H54 (cell line): ENCODE measurements around the gene TUB.

Experiments
- DNase-seq: peaks from one replicate; pipeline ENCODE4 v3.0.0; 2011; ENCODE audit warnings: low spot score, mixed read lengths; ENCODE audit not compliant: insufficient read length
- FAIRE-seq: peaks from 3 replicates; lab custom pipeline; 2011; peaks lifted over from hg19 to GRCh38; lab: Jason Lieb, UNC
- POLR2A ChIP-seq: IDR thresholded peaks from 2 replicates; pipeline ENCODE4 v1.6.1; 2011; ENCODE audit warnings: low read depth, mild to moderate bottlenecking, low read length

The TUB gene

DNA sequence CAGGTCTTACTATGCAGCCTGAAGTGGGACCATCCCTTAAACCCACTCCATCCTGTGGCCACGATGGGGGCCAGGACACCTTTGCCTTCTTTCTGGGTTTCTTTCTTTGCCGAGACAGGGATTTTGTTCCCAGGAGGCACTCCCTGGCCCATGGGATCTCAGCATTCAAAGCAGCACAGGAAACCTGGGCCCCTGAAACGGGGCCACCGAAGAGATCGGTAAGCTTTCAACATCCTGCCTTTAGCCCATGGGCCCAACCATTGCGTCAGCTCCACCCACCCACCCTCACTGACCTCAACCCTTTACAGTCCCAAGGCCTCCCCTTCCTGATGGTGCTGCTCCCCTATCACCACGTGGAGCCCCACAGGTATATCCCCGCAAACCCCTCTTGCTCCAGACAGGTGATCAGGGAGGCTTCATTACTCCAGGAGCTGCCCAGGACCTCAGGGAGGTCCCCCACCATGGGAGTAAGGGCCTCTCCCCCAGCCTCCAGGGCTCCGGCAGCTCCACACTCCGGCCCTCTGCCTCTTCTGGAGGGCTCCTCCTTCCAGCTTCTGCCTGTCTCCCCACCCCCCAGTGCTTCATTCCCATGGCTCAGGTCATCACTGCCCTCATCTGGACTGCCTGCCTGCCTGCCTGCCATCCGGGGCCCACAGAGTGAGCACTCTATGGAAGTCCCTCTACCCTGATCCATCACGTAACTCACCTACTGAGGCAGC lies 42.0 kb upstream of the TUB start:
- FAIRE-seq (no peak), DNase-seq (no peak)
- no peak for TF ChIP-seq POLR2A

GRCh38 chr11:8039530-8040260 lies 41.3 kb upstream of the TUB start:
- DNase-seq (no peak), FAIRE-seq (no peak)
- no peak for TF ChIP-seq POLR2A

DNA sequence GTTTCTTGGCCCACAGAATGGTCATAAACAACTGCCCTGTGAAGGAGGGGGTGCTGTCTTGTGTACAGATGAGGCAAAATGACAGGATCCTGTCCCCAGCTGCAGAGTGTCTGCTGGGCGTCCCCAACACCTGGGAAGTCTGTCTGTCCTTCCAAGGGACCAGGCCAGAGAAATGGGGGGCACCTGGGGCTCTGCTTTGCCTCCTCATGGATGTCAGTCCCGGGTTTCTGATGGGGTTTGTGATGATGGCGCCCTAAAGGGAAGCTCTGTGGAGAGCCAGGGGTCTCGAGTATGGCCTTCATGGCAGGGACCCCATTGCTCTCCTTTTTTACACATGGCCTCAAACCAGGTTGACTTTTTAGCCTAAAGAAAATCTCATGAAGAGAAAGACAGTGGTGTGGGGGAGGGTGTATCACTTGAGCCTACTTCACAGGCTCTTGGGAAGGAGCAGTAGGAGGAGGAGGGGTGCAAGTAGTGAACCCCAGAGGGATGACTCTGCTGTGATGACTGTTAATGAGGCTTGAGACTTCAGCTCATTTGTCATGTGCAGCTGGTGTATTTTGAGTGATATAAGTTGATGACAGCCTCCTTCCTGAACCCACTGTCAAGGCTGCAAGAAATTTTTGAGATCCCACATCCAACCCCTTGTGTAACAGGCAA lies 40.6 kb upstream of the TUB start:
- DNase-seq = no peak
- TF ChIP-seq POLR2A = no peak
- FAIRE-seq = no peak

- FAIRE-seq (no peak), DNase-seq (no peak)
- TF ChIP-seq POLR2A = no peak
These were observed 40.1 kb upstream of the TUB start for GRCh38 chr11:8040921-8041285.

- FAIRE-seq (no peak), DNase-seq (no peak)
- TF ChIP-seq POLR2A = no peak
These were observed 39.4 kb upstream of the TUB start for GRCh38 chr11:8041576-8041975.

DNA sequence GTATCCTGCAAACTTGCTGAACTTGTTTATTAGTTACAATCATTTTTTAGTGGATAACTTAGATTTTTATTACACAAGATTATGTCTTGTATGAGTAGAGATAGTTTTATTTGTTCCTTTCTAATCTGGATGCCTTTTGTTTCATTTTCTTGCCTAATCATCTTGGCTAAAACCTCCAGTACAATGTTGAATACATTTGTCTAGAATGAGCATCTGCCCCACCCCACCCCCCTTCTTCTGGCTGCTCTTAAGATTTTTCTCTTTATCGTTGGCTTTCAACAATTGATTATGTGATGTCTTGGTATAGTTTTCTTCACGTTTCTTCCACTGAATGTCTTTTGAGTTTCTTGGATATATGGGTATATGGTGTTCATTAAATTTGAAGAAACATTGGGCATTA lies 37.3 kb upstream of the TUB start:
- no peak for FAIRE-seq

GRCh38 chr11:8045839-8046238 lies 35.2 kb upstream of the TUB start:
- DNase-seq (no peak), FAIRE-seq (no peak)
- TF ChIP-seq POLR2A = no peak

More for the DNA sequence above, 37.3 kb upstream of the TUB start:
- TF ChIP-seq POLR2A = no peak
- DNase-seq = no peak

DNA sequence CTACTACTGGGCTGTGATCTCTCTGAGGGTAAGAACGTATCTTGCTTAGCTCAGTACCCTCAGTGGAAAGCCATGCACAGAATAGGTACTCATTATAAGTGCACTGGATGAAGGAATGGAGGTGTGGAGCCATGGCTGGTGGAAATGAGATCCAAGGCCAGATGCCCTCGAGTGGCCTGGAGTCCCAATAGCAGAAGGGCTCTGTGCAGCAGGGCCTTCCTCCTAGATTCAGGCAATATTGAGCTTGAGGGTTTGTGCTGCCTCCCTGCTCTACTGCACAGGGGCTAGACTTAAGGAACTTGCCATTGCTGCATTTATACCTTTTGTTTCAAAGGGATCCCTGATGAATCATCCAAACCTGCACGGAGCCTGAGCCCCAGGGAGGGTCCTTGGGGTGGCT lies 33.6 kb upstream of the TUB start:
- no peak for TF ChIP-seq POLR2A
- DNase-seq = no peak
- FAIRE-seq = no peak

GRCh38 chr11:8049084-8049483 lies 31.9 kb upstream of the TUB start:
- no peak for TF ChIP-seq POLR2A
- no peak for FAIRE-seq
- no peak for DNase-seq

GRCh38 chr11:8055091-8055835 lies 25.7 kb upstream of the TUB start:
- TF ChIP-seq POLR2A = no peak
- DNase-seq (no peak), FAIRE-seq (no peak)

DNA sequence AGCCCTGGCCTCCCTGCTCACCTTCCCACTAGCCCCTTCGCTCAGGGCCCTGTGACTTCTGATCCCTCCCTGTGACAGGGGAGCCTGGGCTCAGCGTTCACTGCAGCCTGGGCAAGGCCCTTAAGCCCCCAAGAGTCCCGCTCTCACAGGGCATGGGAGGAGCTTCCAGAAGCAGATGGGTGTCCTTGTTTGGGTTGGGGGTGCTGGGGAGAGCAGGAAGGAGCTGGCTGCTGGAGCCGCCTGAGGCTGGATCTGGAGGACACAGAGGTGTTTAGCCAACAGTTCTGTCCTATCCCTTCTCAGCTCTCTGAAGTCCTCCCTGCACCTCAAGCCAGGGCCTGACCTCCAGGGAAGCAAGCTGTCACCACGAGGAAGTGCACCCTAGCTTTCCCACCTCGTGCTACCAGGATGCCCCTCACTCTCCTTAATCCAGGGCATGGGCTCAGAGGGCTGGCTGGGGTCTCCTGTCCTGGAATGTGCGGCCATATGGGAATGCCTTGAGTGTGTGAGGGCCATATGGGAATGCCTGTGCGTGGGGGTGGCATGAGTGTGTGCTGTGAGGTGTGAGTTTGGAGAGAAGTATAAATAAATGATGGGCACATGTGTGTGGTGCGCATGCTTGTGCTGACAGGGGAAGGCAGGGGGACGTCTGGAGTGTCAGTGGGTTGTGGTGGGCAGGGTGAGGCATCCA lies 25.0 kb upstream of the TUB start:
- DNase-seq = no peak
- no peak for FAIRE-seq

DNA sequence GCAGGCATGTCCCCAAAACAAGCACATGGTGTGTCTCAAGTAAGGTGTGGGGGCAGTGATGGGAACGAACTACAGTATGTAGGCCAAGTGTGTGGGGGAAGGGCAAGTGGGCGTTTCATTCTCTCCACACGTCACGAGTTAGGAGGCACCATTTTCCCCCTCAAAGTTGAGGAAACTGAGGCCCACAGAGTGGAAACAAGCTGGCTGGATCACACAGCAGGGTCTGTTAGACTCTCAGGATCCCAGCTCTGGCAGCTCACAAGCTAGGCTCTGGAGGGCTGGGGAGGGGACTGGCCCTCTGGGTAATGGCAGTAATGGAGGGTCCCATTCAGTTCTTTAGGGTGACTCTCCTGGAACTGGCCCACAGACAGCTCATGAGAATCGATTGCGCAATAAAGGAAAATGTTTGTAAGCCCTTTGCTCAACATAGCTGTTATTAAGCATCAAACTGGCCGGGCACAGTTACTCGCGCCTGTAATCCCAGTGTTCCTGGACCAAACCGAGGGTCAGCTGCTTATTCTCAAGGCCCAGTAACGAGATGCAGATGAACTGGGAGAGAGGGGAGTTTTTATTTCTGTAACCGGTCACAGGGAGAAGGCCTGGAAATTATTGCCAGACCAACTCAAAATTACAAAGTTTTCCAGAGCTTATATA lies 24.1 kb upstream of the TUB start:
- no peak for FAIRE-seq
- no peak for DNase-seq
- TF ChIP-seq POLR2A = no peak

More for the DNA sequence above, 25.0 kb upstream of the TUB start:
- TF ChIP-seq POLR2A = no peak

DNA sequence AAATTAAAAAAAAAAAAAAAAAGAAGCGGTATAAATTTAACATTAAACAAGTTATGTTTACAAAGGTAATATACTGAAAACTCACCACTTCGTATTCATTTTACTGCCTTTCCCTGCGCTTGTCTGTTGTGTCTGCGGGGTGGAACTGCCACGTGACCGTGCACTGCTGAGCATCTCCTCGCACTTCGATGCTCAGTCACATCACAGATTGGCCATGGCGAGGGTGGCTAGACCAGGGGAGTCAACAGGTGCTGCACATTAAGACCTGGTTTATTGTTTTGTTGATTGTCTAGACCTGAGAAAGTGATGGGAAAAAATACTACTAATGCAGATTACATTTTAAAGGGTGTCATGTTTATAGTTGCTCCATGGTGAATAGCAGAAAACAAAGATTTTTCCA lies 22.8 kb upstream of the TUB start:
- no peak for DNase-seq
- FAIRE-seq = no peak
- no peak for TF ChIP-seq POLR2A

DNA sequence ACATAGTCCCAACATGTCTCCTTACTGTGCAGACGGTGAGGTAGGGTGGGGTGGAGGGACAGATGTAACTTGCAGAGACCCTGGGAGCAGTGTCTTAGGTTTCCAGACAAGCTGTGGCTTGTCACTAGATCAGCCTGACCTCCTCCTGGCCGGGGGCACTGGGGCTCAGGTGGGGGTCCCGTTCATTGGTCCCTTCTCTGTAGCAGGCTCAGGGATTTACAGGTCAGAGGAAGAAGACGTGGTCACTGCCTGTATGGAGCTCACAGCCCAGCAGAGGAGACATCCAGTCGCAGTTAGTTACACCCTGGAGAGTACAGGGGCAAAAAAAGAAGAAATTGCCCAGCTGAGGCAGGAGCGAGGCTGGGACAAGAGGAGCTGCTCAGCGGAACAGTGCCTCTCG lies 22.0 kb upstream of the TUB start:
- DNase-seq = no peak
- TF ChIP-seq POLR2A = no peak
- FAIRE-seq = no peak
